Chondrocyte (in vitro differentiated cells): ENCODE results near the gene ABLIM1. TPM values are rescaled to one million over a fixed set of nuclear protein-coding genes. Genes with fewer than 3 reads are reported as not detected.

Source experiments
- DNase-seq: peaks from one replicate; pipeline ENCODE4 v3.0.0; 2021; ENCODE audit warnings: mixed read lengths, low spot score
- H3K27ac Mint-ChIP-seq: one replicate; pipeline ENCODE4 v1.8.0; 2021; ENCODE audit warnings: mild to moderate bottlenecking, moderate library complexity, mixed read lengths; ENCODE audit not compliant: unreplicated experiment
- H3K27me3 Mint-ChIP-seq: 2 replicates; pipeline ENCODE4 v1.8.0; 2021; ENCODE audit warnings: low read depth, mixed read lengths
- H3K36me3 Mint-ChIP-seq: 2 replicates; pipeline ENCODE4 v1.8.0; 2021; ENCODE audit warnings: low read depth, mixed read lengths
- H3K4me1 Mint-ChIP-seq: 2 replicates; pipeline ENCODE4 v1.8.0; 2021; ENCODE audit warnings: low read depth, mild to moderate bottlenecking, mixed read lengths
- H3K4me3 Mint-ChIP-seq: one replicate; pipeline ENCODE4 v1.8.0; 2021; ENCODE audit warnings: mild to moderate bottlenecking, moderate library complexity, mixed read lengths; ENCODE audit not compliant: unreplicated experiment
- H3K9me3 Mint-ChIP-seq: 2 replicates; pipeline ENCODE4 v1.8.0; 2021; ENCODE audit warnings: low read depth, mixed read lengths
- total RNA-seq: library from RNA; stranded (reverse); gene quantifications from 3 replicates; pipeline ENCODE4 v1.2.1, GENCODE V29; 2021
- TF ChIP-seq, protein P1 (sequence below): fragments of 200-600 bp; sonication (generic); IDR thresholded peaks from 2 replicates; pipeline ENCODE4 v1.5.0; 2021; ENCODE audit warnings: antibody characterized with exemption, mild to moderate bottlenecking, moderate library complexity

The ABLIM1 gene
- total RNA-seq, 1 donor from 2014 or later: 15.7 TPM

DNA sequence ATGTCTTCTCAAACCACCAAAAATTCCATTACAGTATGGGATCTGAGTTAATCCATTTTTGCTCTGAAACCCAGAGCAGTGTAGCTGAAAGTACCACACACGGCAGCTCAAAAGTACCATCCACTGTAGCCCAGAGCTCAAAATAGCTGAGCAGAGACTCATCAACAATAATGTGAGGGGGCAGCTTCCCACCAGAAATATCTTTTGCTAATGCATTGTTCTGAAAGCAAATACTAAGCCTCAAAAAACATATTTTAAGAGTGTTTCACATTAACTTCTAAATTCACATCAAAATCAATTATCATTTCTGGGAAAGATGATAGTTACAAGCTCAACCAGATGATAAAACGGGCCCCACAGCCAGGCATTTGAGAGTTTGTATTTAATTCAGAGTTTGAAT, 73.7 kb downstream of the ABLIM1 start:
- no peak for DNase-seq
- no peak overlapping the region for H3K4me3 Mint-ChIP-seq
- H3K27me3 Mint-ChIP-seq: no peaks in the 10 kb centered on the region
- peaks cover 7% of the 10 kb centered on the region for H3K4me1 Mint-ChIP-seq
- H3K36me3 Mint-ChIP-seq: no peaks in the 10 kb centered on the region
- TF ChIP-seq, protein P1, sequence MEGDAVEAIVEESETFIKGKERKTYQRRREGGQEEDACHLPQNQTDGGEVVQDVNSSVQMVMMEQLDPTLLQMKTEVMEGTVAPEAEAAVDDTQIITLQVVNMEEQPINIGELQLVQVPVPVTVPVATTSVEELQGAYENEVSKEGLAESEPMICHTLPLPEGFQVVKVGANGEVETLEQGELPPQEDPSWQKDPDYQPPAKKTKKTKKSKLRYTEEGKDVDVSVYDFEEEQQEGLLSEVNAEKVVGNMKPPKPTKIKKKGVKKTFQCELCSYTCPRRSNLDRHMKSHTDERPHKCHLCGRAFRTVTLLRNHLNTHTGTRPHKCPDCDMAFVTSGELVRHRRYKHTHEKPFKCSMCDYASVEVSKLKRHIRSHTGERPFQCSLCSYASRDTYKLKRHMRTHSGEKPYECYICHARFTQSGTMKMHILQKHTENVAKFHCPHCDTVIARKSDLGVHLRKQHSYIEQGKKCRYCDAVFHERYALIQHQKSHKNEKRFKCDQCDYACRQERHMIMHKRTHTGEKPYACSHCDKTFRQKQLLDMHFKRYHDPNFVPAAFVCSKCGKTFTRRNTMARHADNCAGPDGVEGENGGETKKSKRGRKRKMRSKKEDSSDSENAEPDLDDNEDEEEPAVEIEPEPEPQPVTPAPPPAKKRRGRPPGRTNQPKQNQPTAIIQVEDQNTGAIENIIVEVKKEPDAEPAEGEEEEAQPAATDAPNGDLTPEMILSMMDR: no peak
- H3K27ac Mint-ChIP-seq: no peak overlapping the region
- peaks cover 7% of the 10 kb centered on the region for H3K9me3 Mint-ChIP-seq

DNA sequence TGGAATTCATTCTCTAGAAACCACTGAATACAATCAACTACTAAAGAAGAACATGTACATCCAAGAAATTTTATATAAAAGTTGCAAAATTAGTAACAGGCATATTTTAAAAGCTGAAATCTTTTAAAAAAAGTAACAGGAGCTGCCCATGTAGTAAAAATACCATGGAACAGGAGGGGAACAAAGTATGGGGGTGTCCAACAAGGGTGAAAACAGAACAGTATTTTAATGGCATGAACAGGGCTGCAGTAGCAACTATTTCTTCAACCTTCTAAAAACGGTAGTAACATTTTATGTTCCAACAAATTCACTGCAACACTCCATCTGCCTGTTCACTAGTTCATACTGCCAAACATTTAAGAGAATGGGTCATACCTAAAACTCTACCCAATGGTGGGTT, 77.0 kb downstream of the ABLIM1 start:
- Mint-ChIP-seq H3K36me3 (no peaks in the 10 kb centered on the region), H3K27me3 (no peaks in the 10 kb centered on the region), H3K4me1 (peaks cover 29% of the 10 kb centered on the region), H3K27ac (no peak overlapping the region), H3K4me3 (no peak overlapping the region), H3K9me3 (peaks cover 7% of the 10 kb centered on the region)
- DNase-seq: no peak
- TF ChIP-seq, protein P1: no peak

DNA sequence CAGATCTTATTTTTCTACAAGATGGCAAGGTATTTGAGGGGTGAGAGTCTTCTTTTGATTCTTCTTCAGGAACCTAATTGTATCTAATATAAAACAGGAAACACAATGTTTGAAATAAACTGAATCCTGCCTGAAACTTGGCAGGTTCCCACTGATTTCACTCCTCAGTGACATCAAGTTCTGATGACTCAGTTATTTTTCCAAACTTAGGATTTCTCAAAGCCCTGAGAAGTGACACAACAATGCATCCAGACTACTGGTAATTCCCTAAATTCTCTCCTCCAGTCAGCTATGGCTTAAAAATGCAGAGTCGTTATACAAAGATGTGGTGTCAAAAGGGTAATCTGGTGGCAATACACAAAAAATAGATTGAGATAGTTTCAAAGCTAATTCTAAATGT, 80.9 kb downstream of the ABLIM1 start:
- TF ChIP-seq, protein P1: no peak
- Mint-ChIP-seq H3K27ac (peak overlapping the region; percentile 54), H3K27me3 (no peaks in the 10 kb centered on the region), H3K4me3 (no peak overlapping the region), H3K36me3 (no peaks in the 10 kb centered on the region), H3K9me3 (peaks cover 2% of the 10 kb centered on the region), H3K4me1 (peaks cover 26% of the 10 kb centered on the region)
- DNase-seq: no peak

DNA sequence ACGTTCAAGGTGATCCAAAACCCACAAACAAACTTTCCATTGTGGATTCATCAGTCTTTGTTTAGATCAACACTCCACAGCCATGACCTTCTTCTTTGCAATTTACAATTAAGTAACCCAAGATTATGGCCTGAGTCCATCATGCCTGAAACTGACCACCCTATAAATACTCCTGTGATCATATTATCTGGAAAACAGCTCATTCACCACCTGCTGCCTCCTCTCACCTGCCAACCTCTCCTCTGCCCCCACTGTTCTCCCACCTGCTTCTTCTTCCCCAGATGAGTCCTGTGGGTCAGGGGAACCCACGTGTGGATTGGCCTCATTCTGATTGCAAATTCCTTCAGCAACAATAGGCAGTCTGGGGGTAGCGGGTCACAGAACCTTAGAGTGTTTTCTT, 81.4 kb downstream of the ABLIM1 start:
- no peak for DNase-seq
- no peaks in the 10 kb centered on the region for H3K27me3 Mint-ChIP-seq
- TF ChIP-seq, protein P1: no peak
- H3K4me1 Mint-ChIP-seq: peaks cover 28% of the 10 kb centered on the region
- peak overlapping the region; percentile 54 for H3K27ac Mint-ChIP-seq
- H3K4me3 Mint-ChIP-seq: no peak overlapping the region
- no peaks in the 10 kb centered on the region for H3K36me3 Mint-ChIP-seq
- H3K9me3 Mint-ChIP-seq: no peaks in the 10 kb centered on the region

DNA sequence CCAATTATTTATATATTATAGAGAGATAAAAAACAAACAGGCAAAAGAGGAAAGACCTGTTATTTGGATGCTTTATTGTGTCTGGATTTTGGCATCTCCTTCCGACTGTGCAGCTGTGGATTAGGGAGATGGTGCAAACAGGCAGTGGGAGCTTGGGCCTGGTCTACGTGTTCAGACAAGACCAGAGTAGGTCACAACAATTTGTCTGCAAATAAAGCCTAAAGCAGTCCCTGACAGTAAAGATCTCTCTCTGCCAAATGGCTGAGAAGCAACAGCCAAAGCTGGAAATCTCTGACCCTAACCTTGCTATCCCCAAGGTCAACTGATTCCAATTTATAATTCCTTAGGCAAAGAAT, 82.0 kb downstream of the ABLIM1 start:
- H3K4me1 Mint-ChIP-seq: peaks cover 34% of the 10 kb centered on the region
- DNase-seq: no peak
- no peak overlapping the region for H3K27ac Mint-ChIP-seq
- no peaks in the 10 kb centered on the region for H3K36me3 Mint-ChIP-seq
- no peaks in the 10 kb centered on the region for H3K9me3 Mint-ChIP-seq
- no peak overlapping the region for H3K4me3 Mint-ChIP-seq
- TF ChIP-seq, protein P1: no peak
- H3K27me3 Mint-ChIP-seq: no peaks in the 10 kb centered on the region
